KOPT-K1 (cell line): ENCODE measurements around the gene SCMH1.

Source experiments
- H3K27ac ChIP-seq: fragments of 200-600 bp; sonication (generic); 2 replicates; pipeline ENCODE4 v1.5.1; 2016; ENCODE audit warnings: antibody characterized with exemption, mild to moderate bottlenecking, low read depth, low read length; ENCODE audit not compliant: poor library complexity, severe bottlenecking
- H3K36me3 ChIP-seq: fragments of 200-600 bp; sonication (generic); 2 replicates; pipeline ENCODE4 v1.5.1; 2017; ENCODE audit warnings: antibody characterized with exemption, mild to moderate bottlenecking, low read length, moderate library complexity; ENCODE audit not compliant: insufficient read depth
- H3K9me3 ChIP-seq: fragments of 200-600 bp; sonication (generic); 2 replicates; pipeline ENCODE4 v1.5.1; 2017; ENCODE audit warnings: antibody characterized with exemption, low read length, mild to moderate bottlenecking; ENCODE audit not compliant: insufficient read depth, poor library complexity, severe bottlenecking

SCMH1 gene

GRCh38 chr1:40987439-40988276 lies 254.4 kb downstream of the SCMH1 start:
- peaks cover 100% of the 10 kb centered on the region for H3K36me3 ChIP-seq
- no peak overlapping the region for H3K27ac ChIP-seq
- H3K9me3 ChIP-seq, result no peaks in the 10 kb centered on the region

- Histone ChIP-seq H3K36me3 (peaks cover 100% of the 10 kb centered on the region), H3K27ac (no peak overlapping the region)
These were observed 255.2 kb downstream of the SCMH1 start for GRCh38 chr1:40986956-40987355.

DNA sequence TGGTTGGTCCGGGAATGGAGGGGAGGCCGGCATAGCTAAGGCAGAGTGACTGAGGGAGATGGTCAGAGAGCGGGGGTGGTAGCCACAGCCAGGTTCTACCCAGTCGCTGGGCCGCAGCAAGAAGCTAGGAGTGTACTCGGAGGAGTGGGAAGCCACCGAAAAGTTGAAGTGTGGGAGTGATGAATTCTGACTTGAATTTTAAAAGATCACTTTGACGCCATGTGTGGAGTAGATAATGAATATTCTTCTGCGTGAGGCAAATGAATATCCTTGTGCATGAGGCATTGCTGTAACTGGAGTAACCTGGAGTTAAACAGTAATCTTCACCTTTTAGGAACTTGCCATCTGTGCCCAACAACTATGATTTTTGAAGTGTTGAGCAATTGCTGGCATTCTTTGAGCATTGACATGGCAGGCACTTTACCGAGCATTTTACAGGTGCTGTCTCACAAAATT lies 255.8 kb downstream of the SCMH1 start:
- peaks cover 100% of the 10 kb centered on the region for H3K36me3 ChIP-seq
- no peaks in the 10 kb centered on the region for H3K9me3 ChIP-seq
- H3K27ac ChIP-seq, result no peak overlapping the region

More at GRCh38 chr1:40986956-40987355, 255.2 kb downstream of the SCMH1 start:
- no peaks in the 10 kb centered on the region for H3K9me3 ChIP-seq

DNA sequence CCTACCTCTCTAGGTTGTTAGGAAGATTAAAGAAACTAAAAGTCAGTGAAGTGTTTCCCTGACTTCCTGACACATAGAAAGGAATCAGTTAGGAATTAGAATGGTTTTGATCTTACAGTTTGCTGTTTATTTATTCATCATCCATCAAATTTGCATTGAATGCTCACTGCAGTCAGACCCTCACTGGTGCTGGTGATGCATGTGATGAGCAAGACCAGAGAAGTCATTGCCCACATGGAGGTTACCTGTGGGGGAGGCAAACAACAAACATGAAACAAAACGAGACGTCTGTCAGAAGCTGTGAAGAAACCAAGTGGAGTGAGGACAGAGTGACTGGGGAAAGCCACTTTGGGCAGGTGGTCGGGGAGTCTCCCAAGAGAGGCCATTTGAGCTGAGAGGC lies 256.2 kb downstream of the SCMH1 start:
- peaks cover 99% of the 10 kb centered on the region for H3K36me3 ChIP-seq
- H3K27ac ChIP-seq, result no peak overlapping the region
- H3K9me3 ChIP-seq, result no peaks in the 10 kb centered on the region

DNA sequence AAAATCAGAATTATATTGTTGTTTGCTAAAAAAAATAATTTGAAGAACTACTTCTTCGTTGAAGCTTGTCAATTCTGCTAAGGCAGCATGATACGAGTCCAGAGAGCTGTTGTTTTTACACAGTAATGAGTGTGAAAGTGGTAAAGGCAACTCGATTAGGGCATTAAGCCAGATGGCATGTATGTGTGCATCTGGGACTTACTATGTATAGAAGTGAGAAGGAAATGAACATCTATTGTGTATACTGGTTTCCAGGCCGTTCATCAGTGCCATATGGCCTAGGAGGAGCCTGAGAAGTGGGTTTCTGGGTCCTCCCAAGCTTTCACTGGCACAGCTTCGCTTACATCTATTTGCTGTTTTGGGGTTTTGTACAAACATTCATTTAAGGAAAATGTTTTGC lies 256.9 kb downstream of the SCMH1 start:
- no peaks in the 10 kb centered on the region for H3K9me3 ChIP-seq
- peaks cover 92% of the 10 kb centered on the region for H3K36me3 ChIP-seq
- H3K27ac ChIP-seq, result no peak overlapping the region

GRCh38 chr1:40984531-40984930 lies 257.6 kb downstream of the SCMH1 start:
- Histone ChIP-seq H3K36me3 (peaks cover 86% of the 10 kb centered on the region), H3K9me3 (no peaks in the 10 kb centered on the region), H3K27ac (no peak overlapping the region)

DNA sequence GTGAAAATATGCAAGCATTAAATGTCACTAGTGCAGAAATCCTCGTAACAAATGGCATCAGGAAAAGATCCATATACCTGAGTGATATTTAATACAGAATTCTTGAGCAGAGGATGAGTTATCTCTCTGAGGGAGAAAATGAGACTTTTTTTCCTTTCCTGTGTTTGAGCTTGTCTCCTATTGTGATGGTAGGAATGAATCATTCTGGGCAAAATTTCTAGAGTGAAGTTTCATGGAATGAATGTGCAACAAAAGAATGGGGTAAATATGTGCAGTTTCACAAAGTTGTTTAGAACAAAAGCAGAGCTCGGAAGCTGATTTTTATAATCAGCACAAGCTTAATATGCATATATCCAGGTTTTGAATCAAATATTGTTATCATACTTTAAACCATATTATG lies 258.0 kb downstream of the SCMH1 start:
- H3K36me3 ChIP-seq, result peaks cover 81% of the 10 kb centered on the region
- H3K9me3 ChIP-seq, result no peaks in the 10 kb centered on the region
- no peak overlapping the region for H3K27ac ChIP-seq

DNA sequence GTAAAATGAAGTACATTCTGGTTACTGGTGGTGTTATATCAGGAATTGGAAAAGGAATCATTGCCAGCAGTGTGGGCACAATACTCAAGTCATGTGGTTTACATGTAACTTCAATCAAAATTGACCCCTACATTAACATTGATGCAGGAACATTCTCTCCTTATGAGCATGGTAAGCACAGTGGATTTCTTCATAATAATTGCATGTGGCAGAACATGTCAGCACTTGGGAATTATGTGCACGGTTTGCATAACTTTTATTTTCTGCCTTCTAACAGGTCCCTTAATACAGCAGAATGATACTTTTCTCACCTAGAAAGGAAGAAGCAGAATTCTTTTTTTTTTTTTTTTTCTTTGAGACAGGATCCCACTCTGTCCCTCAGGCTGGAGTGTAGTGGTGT lies 258.8 kb downstream of the SCMH1 start:
- no peak overlapping the region for H3K27ac ChIP-seq
- H3K36me3 ChIP-seq, result peaks cover 73% of the 10 kb centered on the region
- H3K9me3 ChIP-seq, result no peaks in the 10 kb centered on the region

GRCh38 chr1:40982721-40983120 lies 259.4 kb downstream of the SCMH1 start:
- Histone ChIP-seq H3K27ac (no peak overlapping the region), H3K36me3 (peaks cover 68% of the 10 kb centered on the region), H3K9me3 (no peaks in the 10 kb centered on the region)

- Histone ChIP-seq H3K36me3 (peaks cover 59% of the 10 kb centered on the region), H3K9me3 (no peaks in the 10 kb centered on the region), H3K27ac (no peak overlapping the region)
These were observed 260.2 kb downstream of the SCMH1 start for GRCh38 chr1:40981691-40982448.

DNA sequence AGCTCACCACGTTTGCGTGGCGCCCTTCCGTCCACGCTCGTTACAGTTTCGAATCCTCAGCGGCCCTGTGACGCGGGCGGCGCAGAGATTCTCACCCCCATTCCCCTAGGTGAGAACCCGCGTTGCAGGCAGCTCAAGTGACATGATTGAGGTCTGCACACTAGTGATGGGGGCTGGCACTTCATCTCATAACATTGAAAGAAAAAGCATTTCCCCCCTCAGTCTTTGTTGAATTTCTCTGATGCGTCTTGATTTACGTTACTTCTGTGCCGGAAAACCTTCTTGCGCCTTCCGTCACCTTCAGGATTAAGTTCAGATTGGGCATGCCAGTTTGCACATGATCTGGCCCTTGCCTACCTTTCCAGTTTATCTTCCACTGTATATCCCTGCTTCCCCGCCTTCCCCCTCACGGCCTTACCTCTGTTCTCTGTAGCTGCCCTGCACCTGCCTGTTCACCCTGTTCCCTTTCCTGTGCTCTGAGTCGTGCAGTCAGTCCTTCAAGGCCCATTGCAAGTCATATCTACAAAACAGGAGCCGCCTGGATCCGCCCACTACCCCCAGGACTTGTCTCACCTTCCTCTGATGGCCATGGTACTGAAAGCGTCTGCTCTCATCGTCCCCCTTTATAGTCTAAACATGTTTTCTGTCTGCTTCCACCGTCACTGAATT lies 261.5 kb downstream of the SCMH1 start:
- peak overlapping the region; percentile 90 for H3K27ac ChIP-seq

GRCh38 chr1:40980068-40980452 lies 262.0 kb downstream of the SCMH1 start:
- Histone ChIP-seq H3K36me3 (peaks cover 41% of the 10 kb centered on the region), H3K27ac (peak overlapping the region; percentile 90), H3K9me3 (no peaks in the 10 kb centered on the region)

More for the DNA sequence above, 261.5 kb downstream of the SCMH1 start:
- H3K9me3 ChIP-seq, result no peaks in the 10 kb centered on the region
- H3K36me3 ChIP-seq, result peaks cover 46% of the 10 kb centered on the region

GRCh38 chr1:40979241-40980067 lies 262.7 kb downstream of the SCMH1 start, which contains the start of gene CTPS1:
Gene CTPS1 (plus strand): TSS chr1:40979696. CDS start chr1:40983291, 3,595 bp downstream.
- Histone ChIP-seq H3K36me3 (peaks cover 35% of the 10 kb centered on the region), H3K27ac (peak within 1 kb of the TSS; percentile 90)

DNA sequence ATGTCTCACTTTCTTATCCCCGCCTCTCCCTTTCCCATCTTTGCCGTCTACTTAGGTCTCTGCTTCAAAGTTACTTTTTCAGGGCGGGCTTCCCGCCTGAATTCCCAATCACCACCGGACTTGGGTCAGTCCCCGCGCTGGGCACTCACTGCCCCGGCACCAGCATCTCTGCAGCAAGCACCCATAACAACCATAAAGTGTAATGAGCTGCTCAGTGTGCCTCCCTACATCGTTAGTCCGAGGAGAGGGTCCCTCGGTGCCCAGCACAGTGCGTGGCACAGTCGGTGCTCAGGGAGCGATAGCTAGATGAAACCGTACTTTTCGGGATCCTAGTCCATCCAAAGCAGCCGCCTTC lies 263.2 kb downstream of the SCMH1 start:
- Histone ChIP-seq H3K27ac (peak overlapping the region; percentile 90), H3K9me3 (no peaks in the 10 kb centered on the region), H3K36me3 (peaks cover 29% of the 10 kb centered on the region)

More at GRCh38 chr1:40979241-40980067, 262.7 kb downstream of the SCMH1 start, which contains the start of gene CTPS1:
- no peaks in the 10 kb centered on the region for H3K9me3 ChIP-seq
